GM12878 (cell line): ENCODE measurements around the gene NUP107. TPM values are rescaled to one million over a fixed set of nuclear protein-coding genes. Genes with fewer than 3 reads are reported as not detected.

ENCODE experiments used
- ATAC-seq: fragments of 200-7000 bp; cut with Tn5 transposase; 3 replicates; pipeline ENCODE4 v1.9.1; 2020; ENCODE audit warnings: mild to moderate bottlenecking, moderate library complexity
- BruUV-seq: library from RNA; stranded (reverse); fragments of 400-500 nt; replicated peaks from 2 replicates; lab custom pipeline; 2021; lab: Mats Ljungman, UMichigan
- CTCF ChIA-PET: fragments of 300-600 bp; sonication (Branson Sonifier 250); formaldehyde crosslinking; extraction: SDS; loops from one replicate; lab custom pipeline; 2021; ENCODE audit warnings: inconsistent platforms; lab: Yijun Ruan, JAX
- POLR2A ChIA-PET: fragments of 350-600 bp; formaldehyde crosslinking; extraction: SDS; loops from one replicate; lab custom pipeline; 2021; ENCODE audit warnings: inconsistent platforms; lab: Charles Lee
- RAD21 ChIA-PET: fragments of 300-600 bp; sonication (Branson Sonifier 250); formaldehyde crosslinking; loops from one replicate; lab custom pipeline; 2023; ENCODE audit warnings: antibody characterized with exemption; ENCODE audit not compliant: unreplicated experiment; lab: Charles Lee
- SMC1A ChIA-PET: fragments of 300-600 bp; sonication (Branson Sonifier 250); formaldehyde crosslinking; loops from one replicate; lab custom pipeline; 2023; ENCODE audit not compliant: unreplicated experiment, uncharacterized antibody; lab: Charles Lee
- DNase-seq: peaks from one replicate; pipeline ENCODE4 v3.0.0-alpha.2; 2011; ENCODE audit warnings: low read depth, low spot score
- FAIRE-seq: peaks from 3 replicates; lab custom pipeline; 2011; peaks lifted over from hg19 to GRCh38; lab: Jason Lieb, UNC
- H2AFZ ChIP-seq: 2 replicates; pipeline ENCODE4 v1.6.0; 2011; ENCODE audit warnings: low read depth, low read length, control low read depth; ENCODE audit not compliant: control insufficient read depth
- H3K27ac ChIP-seq: 2 replicates; pipeline ENCODE4 v1.5.1; 2011; ENCODE audit warnings: control low read depth; ENCODE audit not compliant: control insufficient read depth, insufficient read depth
- H3K27me3 ChIP-seq, 2 experiments: replicated peaks in 1 of 2; 2 replicates each; pipeline versions ENCODE4 v1.6.0 to v1.6.1; 2011; ENCODE audit warnings: low read length in 1 of 2; ENCODE audit not compliant: control insufficient read depth in 2 of 2, insufficient read depth in 2 of 2
- H3K36me3 ChIP-seq, 2 experiments: 2 replicates each; pipeline ENCODE4 v1.5.1; 2011; ENCODE audit warnings: low read length in 1 of 2; ENCODE audit not compliant: control insufficient read depth in 2 of 2, insufficient read depth in 2 of 2
- H3K4me1 ChIP-seq: 2 replicates; pipeline ENCODE4 v1.6.1; 2011; ENCODE audit warnings: mild to moderate bottlenecking, low read length, moderate library complexity, mixed read lengths; ENCODE audit not compliant: control insufficient read depth, insufficient read depth
- H3K4me2 ChIP-seq: 2 replicates; pipeline ENCODE4 v1.6.0; 2011; ENCODE audit warnings: control low read depth; ENCODE audit not compliant: control insufficient read depth, insufficient read depth
- H3K4me3 ChIP-seq: fragments of 200-600 bp; sonication (generic); 2 replicates; pipeline ENCODE4 v1.5.1; 2016
- H3K79me2 ChIP-seq: 2 replicates; pipeline ENCODE4 v1.6.0; 2011; ENCODE audit warnings: low read length; ENCODE audit not compliant: control insufficient read depth, insufficient read depth
- H3K9ac ChIP-seq: 2 replicates; pipeline ENCODE4 v1.8.0; 2011; ENCODE audit warnings: low read length, control low read depth, mixed read lengths; ENCODE audit not compliant: control insufficient read depth, insufficient read depth
- H3K9me3 ChIP-seq: replicated peaks from 3 replicates; pipeline ENCODE4 v1.5.1; 2011; ENCODE audit warnings: mild to moderate bottlenecking, low read length; ENCODE audit not compliant: control insufficient read depth, insufficient read depth
- H4K20me1 ChIP-seq: 2 replicates; pipeline ENCODE4 v1.6.0; 2011; ENCODE audit not compliant: control insufficient read depth, insufficient read depth
- CTCF ChIP-seq, 3 experiments: IDR thresholded peaks in 2 of 3; conservative IDR thresholded peaks in 1 of 3; 2 replicates each; pipeline ENCODE4 v1.5.1; 2011; ENCODE audit warnings: low read depth in 3 of 3, low read length in 3 of 3, mild to moderate bottlenecking in 3 of 3, control low read depth in 2 of 3, moderate library complexity in 2 of 3, inconsistent platforms in 1 of 3, mixed read lengths in 1 of 3; ENCODE audit not compliant: control insufficient read depth in 2 of 3, insufficient read depth in 1 of 3; ENCODE audit errors: extremely low read depth in 1 of 3
- E4F1 ChIP-seq: fragments of 450-650 bp; IDR thresholded peaks from 2 replicates; pipeline ENCODE4 v1.6.1; 2018; ENCODE audit warnings: borderline replicate concordance, mild to moderate bottlenecking; ENCODE audit not compliant: partially characterized antibody
- FOS ChIP-seq: IDR thresholded peaks from 3 replicates; pipeline ENCODE4 v1.6.1; 2011; ENCODE audit warnings: borderline replicate concordance; ENCODE audit not compliant: insufficient read length; ENCODE audit errors: extremely low read depth
- GABPA ChIP-seq: IDR thresholded peaks from 2 replicates; pipeline ENCODE4 v1.6.1; 2014; ENCODE audit warnings: antibody characterized with exemption, low read depth, mild to moderate bottlenecking, inconsistent platforms
- HDAC2 ChIP-seq: fragments of 200-600 bp; sonication (generic); IDR thresholded peaks from 2 replicates; pipeline ENCODE4 v1.6.1; 2017
- NKRF ChIP-seq: fragments of 450-650 bp; conservative IDR thresholded peaks from 2 replicates; pipeline ENCODE4 v1.6.1; 2017; ENCODE audit warnings: mild to moderate bottlenecking, moderate library complexity
- NR2C1 ChIP-seq: fragments of 450-650 bp; IDR thresholded peaks from 2 replicates; pipeline ENCODE4 v1.6.1; 2017; ENCODE audit warnings: antibody characterized with exemption, mild to moderate bottlenecking, moderate library complexity
- PAX5 ChIP-seq: IDR thresholded peaks from 2 replicates; pipeline ENCODE4 v1.6.1; 2011; ENCODE audit warnings: low read depth, low read length, borderline replicate concordance
- POU2F2 ChIP-seq: IDR thresholded peaks from 3 replicates; pipeline ENCODE4 v1.6.1; 2011; ENCODE audit warnings: low read depth, mild to moderate bottlenecking, low read length, borderline replicate concordance
- RBBP5 ChIP-seq: fragments of 200-600 bp; sonication (generic); conservative IDR thresholded peaks from 2 replicates; pipeline ENCODE4 v1.6.1; 2016
- SP1 ChIP-seq: IDR thresholded peaks from one replicate; pipeline ENCODE4 v1.6.1; 2011; ENCODE audit warnings: low read depth, low read length
- SUPT20H ChIP-seq: IDR thresholded peaks from 2 replicates; pipeline ENCODE4 v1.6.1; 2011; ENCODE audit warnings: low read depth, mild to moderate bottlenecking, low read length, moderate library complexity, borderline replicate concordance; ENCODE audit not compliant: control insufficient read depth
- ZNF592 ChIP-seq: fragments of 450-650 bp; IDR thresholded peaks from 2 replicates; pipeline ENCODE4 v1.6.1; 2017; ENCODE audit warnings: mild to moderate bottlenecking, moderate library complexity
- WGBS: methylation state at CpG from one replicate; pipeline ENCODE4 v1.1.6; 2016; ENCODE audit warnings: low lambda C conversion rate; ENCODE audit not compliant: insufficient replicate concordance, insufficient coverage; ENCODE audit errors: missing lambda C conversion rate; 5-methylcytosine and 5-hydroxymethylcytosine counted together
- in situ Hi-C: fragments of 300-500 bp; cut with MboI; formaldehyde crosslinking; loops from 9 replicates; pipeline ENCODE4 v1.14.3; 2018; ENCODE audit warnings: mixed read lengths
- intact Hi-C: fragments of 100-400 bp; cut with micrococcal nuclease; formaldehyde crosslinking; loops from one replicate; pipeline ENCODE4 v1.14.2; 2022; ENCODE audit not compliant: unreplicated experiment
- polyA plus RNA-seq, 11 experiments: library from polyadenylated mRNA; depleted of rRNA in 4 of 11; unstranded in 6 of 11; stranded (reverse) in 5 of 11; fragments of >200 nt; fragmentation: Nextera tagmentation in 4 of 11; fragmentation: Illumina TruSeq in 1 of 11; extraction: Ambion mirVana in 4 of 11; extraction: Trizol in 1 of 11; gene quantifications; 1 replicate in 1 of 11; 2 replicates in 10 of 11; pipeline versions ENCODE4 v1.2.1 to v1.2.3, GENCODE V29; 2011 to 2016; ENCODE audit warnings: inconsistent platforms in 2 of 11, missing spikeins in 2 of 11, low read depth in 1 of 11
- total RNA-seq, 4 experiments: library from RNA; depleted of rRNA in 3 of 4; stranded (reverse); fragments of >200 nt in 3 of 4; fragmentation: Illumina TruSeq in 1 of 4; extraction: Trizol in 1 of 4; gene quantifications; 2 replicates each; pipeline versions ENCODE4 v1.2.1 to v1.2.3, GENCODE V29; 2013 to 2021

NUP107 gene
- total and polyA plus RNA-seq, 10 of the 15 experiments (the other 5 are each of a cell fraction or from before 2014, with no cell fraction given) = 73.4 to 132 (median 92.4) TPM

GRCh38 chr12:68792952-68793351 lies 106.2 kb downstream of the NUP107 start:
- Histone ChIP-seq H3K79me2 (no peaks in the 10 kb centered on the region), H3K4me3 (no peak overlapping the region), H3K36me3 (no peaks in the 10 kb centered on the region), H3K27me3 (no peaks in the 10 kb centered on the region), H3K9ac (no peak overlapping the region), H3K4me1 (no peaks in the 10 kb centered on the region; the same call in 1 of the 2 replicates), H3K27ac (no peak overlapping the region), H4K20me1 (no peaks in the 10 kb centered on the region), H2AFZ (peak overlapping the region; percentile 37; the same call in 1 of the 2 replicates), H3K9me3 (no peaks in the 10 kb centered on the region; the same call in 2 of the 3 replicates), H3K4me2 (no peak overlapping the region)
- ChIA-PET POLR2A (no interaction called here), RAD21 (interaction anchor here (0.6 kb wide), 2 partner anchors 286 to 564 kb away, joined by 3 to 4 read pairs; no protein-coding TSS in a partner anchor), CTCF (interaction anchor here (0.6 to 1.1 kb wide), 4 partner anchors 15 to 757 kb away, joined by 3 read pairs; partner anchors contain the start of gene MDM2), SMC1A (interaction anchor here (0.8 to 1.1 kb wide), 3 partner anchors 14 to 106 kb away, joined by 3 read pairs; partner anchors contain the start of gene NUP107)
- DNase-seq (peak; percentile 66), FAIRE-seq (peak; percentile 57), ATAC-seq (peak; percentile 100)
- intact Hi-C loops (no loop called here), in situ Hi-C loops (no loop called here)
- WGBS = 55% methylated on average over 2 of the region's 2 CpGs
- BruUV-seq = no TSS peak
- TF ChIP-seq CTCF (IDR thresholded peaks at IDR 0.05 in 2 of 3, conservative IDR thresholded peaks at IDR 0.05 in 1 of 3; ENCODE audit: control insufficient read depth in 2 of 3, extremely low read depth in 1 of 3, insufficient read depth in 1 of 3, low read depth in 3 of 3, low read length in 3 of 3) = peak in 1 of 3 experiments; percentile 27; a peak in 1 of 6 replicates
- peak; percentile 68 for TF ChIP-seq SP1
- no peak for TF ChIP-seq RBBP5
- TF ChIP-seq SUPT20H = no peak
- TF ChIP-seq NKRF = no peak
- TF ChIP-seq FOS = peak; percentile 26
- TF ChIP-seq E4F1 = no peak
- TF ChIP-seq PAX5 = no peak
- no peak for TF ChIP-seq NR2C1
- no peak for TF ChIP-seq ZNF592
- TF ChIP-seq HDAC2 = no peak
- no peak for TF ChIP-seq POU2F2
- no peak for TF ChIP-seq GABPA
